Stimulated activated CD4-positive, alpha-beta T cell treated with anti-CD3 and anti-CD28 coated beads, TNF-alpha, amount 100 ng/mL, for 48 hours (primary cell): ENCODE data around the gene DHPS.
"Not testable (repeated sequence)": the region's sequence is repeated elsewhere in the genome, so short reads cannot be mapped to it uniquely, and the experiment has no call there.

Source experiments
- DNase-seq, 3 donors: peaks; one replicate each; pipeline ENCODE4 v3.0.0-alpha.2; 2020; ENCODE audit warnings: low read depth in 3 of 3

The DHPS gene

GRCh38 chr19:12681074-12681987, at the start of gene DHPS:
Gene DHPS (minus strand): TSS chr19:12681880. CDS start chr19:12681766, 114 bp downstream.
- DNase-seq = peak; percentile 81 to 90 (median 87)

DNA sequence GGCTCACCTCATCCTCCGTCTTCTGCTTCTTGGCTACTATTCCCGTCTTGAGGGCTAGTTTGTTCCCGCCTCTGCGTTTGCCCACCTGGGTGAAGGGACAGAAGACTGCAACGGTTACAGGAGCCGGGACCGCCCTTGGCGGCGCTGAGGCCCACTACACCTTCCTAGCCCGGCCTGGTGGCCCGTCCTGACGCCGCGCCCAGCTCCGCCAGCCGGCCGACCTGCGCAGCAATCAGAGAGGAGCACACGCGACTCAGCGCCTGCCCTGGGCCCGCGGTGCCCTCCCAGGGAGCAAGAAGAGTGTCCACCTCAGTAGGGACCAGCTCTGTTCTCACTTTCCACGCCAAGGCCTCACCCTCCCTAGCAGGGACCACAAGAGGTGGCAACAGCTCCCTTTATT, 49.7 kb upstream of the DHPS start:
- no peak for DNase-seq

GRCh38 chr19:12730064-12730463, 48.4 kb upstream of the DHPS start:
- DNase-seq = no peak

DNA sequence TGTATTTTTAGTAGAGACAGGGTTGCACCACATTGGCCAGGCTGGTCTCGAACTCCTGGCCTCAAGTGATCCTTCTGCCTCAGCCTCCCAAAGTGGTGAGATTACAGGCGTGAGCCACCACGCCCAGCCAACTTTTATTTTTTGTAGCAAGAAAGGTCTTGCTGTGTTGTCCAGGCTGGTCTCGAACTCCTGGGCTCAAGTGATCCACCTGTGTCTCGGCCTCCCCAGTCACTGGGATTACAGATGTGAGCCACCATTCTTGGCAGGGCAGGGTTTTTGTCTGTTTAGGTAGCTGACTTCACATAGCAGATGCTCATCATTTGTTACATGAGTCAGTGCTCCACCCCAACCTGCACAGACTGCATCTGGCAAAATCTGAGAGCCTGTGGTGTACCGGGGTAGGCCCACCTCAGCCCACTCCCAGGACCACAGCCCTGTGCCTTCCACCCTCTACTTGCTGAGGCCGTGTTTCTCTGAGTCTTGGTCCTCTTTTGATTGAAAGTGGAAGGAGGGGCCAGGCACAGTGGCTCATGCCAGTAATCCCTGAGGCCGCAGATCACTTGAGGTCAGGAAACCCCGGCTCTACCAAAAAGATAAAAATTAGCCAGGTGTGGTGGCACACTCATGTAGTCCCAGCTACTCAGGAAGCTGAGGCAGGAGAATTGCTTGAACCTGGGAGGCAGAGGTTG, 46.2 kb upstream of the DHPS start:
- DNase-seq = no peak

GRCh38 chr19:12726988-12727316, 45.3 kb upstream of the DHPS start:
- no peak for DNase-seq

DNA sequence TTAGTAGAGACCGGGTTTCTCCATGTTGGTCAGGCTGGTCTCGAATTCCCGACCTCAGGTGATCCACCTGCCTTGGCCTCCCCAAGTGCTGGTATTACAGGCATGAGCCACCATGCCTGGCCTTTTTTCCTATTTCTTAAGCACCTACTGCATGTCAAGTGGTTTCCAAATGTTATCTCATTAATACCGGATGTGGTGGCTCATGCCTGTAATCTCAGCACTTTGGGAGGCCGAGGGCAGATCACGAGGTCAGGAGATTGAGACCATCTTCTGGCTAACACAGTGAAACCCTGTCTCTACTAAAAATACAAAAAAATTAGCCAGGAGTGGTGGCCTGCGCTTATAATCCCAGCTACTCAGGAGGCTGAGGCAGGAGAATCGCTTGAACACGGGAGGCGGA, 43.9 kb upstream of the DHPS start:
- not testable (repeated sequence) for DNase-seq

DNA sequence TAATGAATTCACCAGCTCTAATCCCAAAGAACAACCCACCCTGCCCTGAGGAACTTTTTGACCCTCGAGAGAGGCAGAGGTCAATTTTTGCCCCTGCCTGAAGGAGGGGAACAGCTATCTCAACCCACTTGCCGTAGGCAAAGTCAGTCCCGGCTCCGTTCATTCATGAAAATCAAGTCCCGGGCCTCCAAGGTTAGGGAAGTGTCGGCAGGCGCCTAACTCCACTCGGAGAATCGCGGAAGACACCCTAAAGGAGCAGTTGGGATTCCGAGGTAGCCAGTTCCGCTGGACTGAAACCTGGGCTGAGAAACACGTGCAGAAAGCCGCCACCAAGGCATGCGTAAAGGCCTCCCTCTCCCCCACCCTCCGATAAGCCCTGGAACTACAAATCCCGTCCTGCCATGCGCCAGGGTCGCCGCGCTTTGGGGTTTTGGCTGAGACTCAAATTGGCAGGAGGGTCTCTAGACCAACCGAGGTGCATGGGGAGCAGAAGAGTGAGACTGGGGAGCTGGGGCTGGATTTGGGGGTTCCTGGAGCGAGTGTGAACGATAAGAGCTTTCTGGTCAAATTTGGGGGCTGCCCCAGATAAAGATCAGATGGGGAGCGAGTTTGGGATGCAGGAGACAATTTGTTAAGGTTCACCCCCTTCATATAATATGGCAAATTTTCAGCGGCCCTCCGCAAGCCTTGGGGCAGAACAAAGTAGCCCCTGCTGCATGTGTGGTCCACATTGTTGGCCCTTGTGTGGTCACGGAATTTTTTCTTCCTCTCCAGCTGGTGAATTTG, 42.2 kb upstream of the DHPS start, which contains the start of gene TNPO2:
Gene TNPO2 (minus strand): TSS at position 292 of the 786 bp plus-strand sequence. CDS start 2,955 bp downstream, outside the sequence.
- peak; percentile 41 to 73 (median 63) for DNase-seq

DNA sequence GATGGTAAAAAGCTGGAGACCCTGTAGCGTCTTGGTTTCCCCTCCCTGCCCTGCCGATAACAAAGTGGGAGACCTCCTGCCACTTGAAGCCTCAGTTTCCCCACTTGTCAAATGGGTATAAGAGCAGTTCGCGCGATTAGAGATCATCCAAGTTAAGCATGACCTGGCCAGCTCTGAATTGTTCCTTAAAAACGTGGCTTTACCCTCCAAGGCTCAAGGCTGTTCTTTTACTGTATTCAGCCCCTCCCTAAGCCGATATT, 41.6 kb upstream of the DHPS start:
- no peak for DNase-seq

- DNase-seq = peak; percentile 84 to 92 (median 91)
Observed at GRCh38 chr19:12722566-12723380, 41.1 kb upstream of the DHPS start.

DNA sequence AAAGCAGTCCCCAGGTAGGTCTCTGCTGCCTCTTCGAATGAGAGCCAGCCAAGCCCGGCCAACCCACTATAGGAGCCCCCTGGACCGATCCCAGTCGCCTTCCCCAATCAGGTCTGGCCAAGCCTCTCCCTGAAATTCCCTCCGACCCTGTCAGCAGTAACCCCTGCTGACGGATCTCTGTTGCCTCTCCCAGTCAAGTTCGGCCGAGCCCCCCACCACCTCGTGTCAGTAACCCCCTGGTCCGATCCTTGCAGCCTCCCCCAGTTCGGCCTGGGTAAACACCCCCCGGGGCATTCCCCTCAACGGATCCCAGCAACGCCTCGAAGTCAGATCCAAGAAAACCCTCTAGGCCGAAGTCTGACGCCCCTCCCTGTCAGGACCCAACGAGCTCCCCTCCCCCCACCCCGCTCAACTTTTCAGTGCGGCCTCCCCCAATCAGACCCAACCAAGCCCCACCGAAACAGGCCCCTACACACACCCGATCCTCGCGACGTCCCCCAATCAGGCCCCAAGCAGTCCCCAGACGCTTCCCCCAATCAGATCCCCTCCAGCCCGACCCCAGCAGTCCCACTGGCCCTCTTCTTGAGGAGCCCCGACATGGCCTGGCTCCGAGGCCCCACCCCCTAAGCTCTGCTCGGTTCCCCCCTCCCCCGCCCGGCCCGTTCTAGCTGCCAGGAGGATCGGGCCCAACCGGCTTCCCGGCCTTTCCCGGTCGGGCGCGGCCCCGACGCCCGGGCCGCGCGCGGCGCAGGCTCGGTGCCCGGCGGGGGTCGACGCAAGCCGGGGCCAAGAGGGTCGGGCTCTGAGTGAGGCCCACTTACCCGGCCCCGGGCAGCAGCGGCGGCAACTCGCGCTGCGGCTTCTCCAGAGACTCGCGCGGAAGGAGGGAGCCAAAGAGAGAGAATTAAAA, 40.2 kb upstream of the DHPS start:
- DNase-seq = peak in 1 of 3 donors; percentile 62

DNA sequence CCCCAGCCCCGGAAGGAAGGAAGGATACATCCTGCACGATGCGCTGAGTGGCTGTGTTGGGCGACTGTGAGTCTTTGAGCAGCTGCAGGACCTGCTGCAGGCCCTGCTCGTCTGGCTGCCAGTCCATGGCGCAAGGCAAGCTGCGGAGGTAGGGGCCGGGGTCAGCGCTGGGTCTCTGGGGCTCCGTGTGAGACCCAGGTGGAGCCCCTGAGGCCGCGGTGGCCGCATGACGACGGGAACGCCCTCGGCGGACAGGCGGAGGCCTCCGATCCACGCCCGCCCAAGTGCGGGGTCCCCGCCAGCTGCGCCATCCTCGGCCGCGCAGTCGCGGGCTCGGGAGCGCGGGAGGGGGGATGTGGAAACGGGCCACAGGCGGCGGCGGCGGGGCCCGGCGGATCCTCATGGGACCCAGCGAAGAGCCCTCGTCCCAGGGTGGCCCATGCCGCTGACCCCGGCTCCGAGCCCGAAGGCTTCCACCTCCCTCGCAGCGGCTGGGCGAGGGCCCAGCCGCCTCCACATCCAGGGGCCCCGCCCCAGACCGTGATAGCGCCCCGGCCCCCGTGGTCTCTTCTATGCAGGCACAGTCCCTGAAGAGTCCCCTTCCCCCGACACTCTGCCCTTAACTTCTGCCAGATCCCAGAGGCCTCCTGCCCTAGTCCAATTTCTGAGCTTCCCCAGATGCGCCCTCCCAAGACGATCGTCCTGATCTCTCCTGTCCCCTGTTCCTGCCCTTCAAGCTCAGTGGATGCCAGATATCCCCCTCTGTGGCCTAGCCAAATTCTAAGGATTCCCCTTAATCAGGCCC, 39.4 kb upstream of the DHPS start:
- no peak for DNase-seq

DNA sequence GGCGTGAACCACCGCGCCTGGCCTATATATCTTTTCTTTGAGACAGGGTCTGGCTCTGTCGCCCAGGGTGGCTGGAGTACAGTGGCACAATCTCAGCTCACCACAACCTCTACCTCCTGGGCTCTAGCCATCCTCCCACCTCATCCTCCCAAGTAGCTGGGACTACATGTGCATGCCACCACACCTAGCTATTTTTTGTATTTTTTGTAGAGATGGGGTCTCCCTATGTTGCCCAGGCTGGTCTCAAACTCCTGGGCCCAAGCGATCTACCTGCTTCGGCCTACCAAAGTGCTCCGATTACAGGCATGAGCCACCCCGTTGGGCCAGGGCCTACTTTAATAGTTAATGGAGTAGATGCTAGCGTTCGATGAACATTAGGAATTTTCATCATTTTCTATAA, 38.6 kb upstream of the DHPS start:
- no peak for DNase-seq

DNA sequence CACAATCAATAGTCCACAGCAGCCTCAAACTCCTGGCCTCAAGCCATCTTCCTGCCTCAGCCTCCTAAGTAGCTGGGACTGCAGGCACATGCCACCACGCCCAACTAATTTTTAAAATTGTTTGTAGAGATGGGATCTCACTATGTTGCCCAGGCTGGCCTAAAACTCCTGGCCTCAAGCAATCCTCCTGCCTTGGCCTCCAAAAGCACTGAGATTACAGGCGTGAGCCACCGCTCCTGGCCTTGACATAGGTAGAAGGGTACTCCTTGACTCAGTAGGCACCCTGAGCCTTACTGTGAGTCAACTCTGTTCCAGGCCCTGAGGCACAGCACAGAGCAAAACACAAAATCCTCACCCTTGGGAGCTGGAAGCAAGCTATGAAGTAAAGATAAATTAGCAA, 34.2 kb upstream of the DHPS start:
- no peak for DNase-seq

DNA sequence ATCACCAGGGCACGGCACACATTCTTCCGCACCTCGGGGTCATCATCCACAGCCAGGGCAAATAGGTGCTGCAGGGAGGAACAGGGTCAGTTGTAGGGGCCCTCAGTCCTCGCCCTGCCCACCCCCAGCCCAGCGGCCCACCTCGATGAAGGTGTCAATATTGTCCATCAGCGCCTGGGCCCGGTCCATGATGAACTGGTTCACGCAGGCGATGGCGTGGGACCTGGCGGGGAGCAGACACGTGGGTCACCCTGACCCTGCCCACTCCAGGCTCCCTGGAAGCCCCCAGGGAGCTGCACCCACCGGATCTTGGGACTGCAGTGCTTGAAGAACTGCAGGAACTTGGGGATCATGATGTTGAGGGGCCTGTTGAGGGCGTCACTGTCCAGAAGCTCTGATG, 33.4 kb upstream of the DHPS start:
- DNase-seq = no peak

GRCh38 chr19:12713304-12713703, 31.6 kb upstream of the DHPS start:
- not testable (repeated sequence) for DNase-seq

DNA sequence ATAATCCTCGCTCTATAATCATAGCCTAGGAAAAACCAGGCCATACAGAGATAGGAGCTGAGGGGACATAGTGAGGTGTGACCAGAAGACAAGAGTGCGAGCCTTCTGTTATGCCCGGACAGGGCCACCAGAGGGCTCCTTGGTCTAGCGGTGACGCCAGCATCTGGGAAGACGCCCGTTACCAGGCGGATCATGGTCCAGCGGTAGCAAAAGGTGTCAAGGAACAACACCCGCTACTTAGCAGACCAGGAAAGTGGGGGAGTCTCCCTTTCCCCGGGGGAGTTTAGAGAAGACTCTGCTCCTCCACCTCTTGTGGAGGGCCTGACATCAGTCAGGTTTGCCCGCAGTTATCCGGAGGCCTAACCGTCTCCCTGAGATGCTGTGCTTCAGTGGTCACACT, 30.4 kb upstream of the DHPS start:
- not testable (repeated sequence) for DNase-seq

GRCh38 chr19:12711187-12711586, 29.5 kb upstream of the DHPS start:
- DNase-seq = no peak

- no peak for DNase-seq
Observed at GRCh38 chr19:12708641-12709040, 27.0 kb upstream of the DHPS start.

GRCh38 chr19:12706332-12706718, 24.6 kb upstream of the DHPS start:
- no peak for DNase-seq
